ENCODE results near the gene OR2A1.
"Not testable (repeated sequence)": the region's sequence is repeated elsewhere in the genome, so short reads cannot be mapped to it uniquely, and the experiment has no call there.

Gene OR2A1

GRCh38 chr7:144311872-144312469 is at the start of gene OR2A1:
Gene OR2A1, plus strand, starts transcription at chr7:144312419. Its CDS starts 5,706 bp downstream, at chr7:144318125.
- DNase-seq = not testable (repeated sequence)

GRCh38 chr7:144264692-144265091 is 47.5 kb upstream of the OR2A1 start, which contains the start of gene OR2A7:
Gene OR2A7, minus strand, starts transcription at chr7:144264792. Its CDS starts 5,164 bp downstream, at chr7:144259628.
- DNase-seq = not testable (repeated sequence)

GRCh38 chr7:144269188-144269587 is 43.0 kb upstream of the OR2A1 start, which contains the start of gene CTAGE8:
Gene CTAGE8, minus strand, starts transcription at chr7:144269288. Its CDS starts 38 bp downstream, at chr7:144269250.
- DNase-seq = not testable (repeated sequence)

GRCh38 chr7:144275281-144275680 is 36.9 kb upstream of the OR2A1 start:
- DNase-seq = not testable (repeated sequence)

- not testable (repeated sequence) for DNase-seq
Measured at GRCh38 chr7:144280010-144280409, 32.2 kb upstream of the OR2A1 start.

- not testable (repeated sequence) for DNase-seq
Measured at GRCh38 chr7:144281981-144282380, 30.2 kb upstream of the OR2A1 start.

- DNase-seq = not testable (repeated sequence)
Measured at GRCh38 chr7:144282490-144282889, 29.7 kb upstream of the OR2A1 start.

- not testable (repeated sequence) for DNase-seq
Measured at GRCh38 chr7:144283716-144284115, 28.5 kb upstream of the OR2A1 start.

- not testable (repeated sequence) for DNase-seq
Measured at GRCh38 chr7:144287171-144287784, 24.9 kb upstream of the OR2A1 start.

GRCh38 chr7:144291607-144292006 is 20.6 kb upstream of the OR2A1 start:
- DNase-seq = not testable (repeated sequence)

GRCh38 chr7:144292384-144293161 is 19.6 kb upstream of the OR2A1 start:
- not testable (repeated sequence) for DNase-seq

- not testable (repeated sequence) for DNase-seq
Measured at GRCh38 chr7:144293794-144294499, 18.3 kb upstream of the OR2A1 start.

GRCh38 chr7:144302578-144303303 is 9.5 kb upstream of the OR2A1 start:
- DNase-seq = not testable (repeated sequence)

GRCh38 chr7:144303607-144304006 is 8.6 kb upstream of the OR2A1 start:
- not testable (repeated sequence) for DNase-seq

- not testable (repeated sequence) for DNase-seq
Measured at GRCh38 chr7:144305156-144305555, 7.1 kb upstream of the OR2A1 start.

GRCh38 chr7:144309702-144310101 is 2.5 kb upstream of the OR2A1 start:
- DNase-seq = not testable (repeated sequence)

GRCh38 chr7:144311218-144311617 is 1.0 kb upstream of the OR2A1 start:
- DNase-seq = not testable (repeated sequence)

GRCh38 chr7:144317537-144317936 is 5.3 kb downstream of the OR2A1 start:
- DNase-seq = not testable (repeated sequence)

- not testable (repeated sequence) for DNase-seq
Measured at GRCh38 chr7:144319547-144319946, 7.3 kb downstream of the OR2A1 start.

- not testable (repeated sequence) for DNase-seq
Measured at GRCh38 chr7:144321677-144322206, 9.5 kb downstream of the OR2A1 start.

GRCh38 chr7:144323359-144323758 is 11.1 kb downstream of the OR2A1 start:
- DNase-seq = not testable (repeated sequence)

GRCh38 chr7:144325868-144326267 is 13.6 kb downstream of the OR2A1 start:
- DNase-seq = not testable (repeated sequence)
